GM12878 (cell line): Measurements from ENCODE around the gene SURF6. TPM values are rescaled to one million over a fixed set of nuclear protein-coding genes. Genes with fewer than 3 reads are reported as not detected.

Experiments used
- ATAC-seq: fragments of 200-7000 bp; cut with Tn5 transposase; 3 replicates; pipeline ENCODE4 v1.9.1; 2020; ENCODE audit warnings: mild to moderate bottlenecking, moderate library complexity
- BruUV-seq: library from RNA; stranded (reverse); fragments of 400-500 nt; replicated peaks from 2 replicates; lab custom pipeline; 2021; lab: Mats Ljungman, UMichigan
- CTCF ChIA-PET: fragments of 300-600 bp; sonication (Branson Sonifier 250); formaldehyde crosslinking; extraction: SDS; loops from one replicate; lab custom pipeline; 2021; ENCODE audit warnings: inconsistent platforms; lab: Yijun Ruan, JAX
- POLR2A ChIA-PET: fragments of 350-600 bp; formaldehyde crosslinking; extraction: SDS; loops from one replicate; lab custom pipeline; 2021; ENCODE audit warnings: inconsistent platforms; lab: Charles Lee
- RAD21 ChIA-PET: fragments of 300-600 bp; sonication (Branson Sonifier 250); formaldehyde crosslinking; loops from one replicate; lab custom pipeline; 2023; ENCODE audit warnings: antibody characterized with exemption; ENCODE audit not compliant: unreplicated experiment; lab: Charles Lee
- SMC1A ChIA-PET: fragments of 300-600 bp; sonication (Branson Sonifier 250); formaldehyde crosslinking; loops from one replicate; lab custom pipeline; 2023; ENCODE audit not compliant: unreplicated experiment, uncharacterized antibody; lab: Charles Lee
- DNase-seq: peaks from one replicate; pipeline ENCODE4 v3.0.0-alpha.2; 2011; ENCODE audit warnings: low read depth, low spot score
- FAIRE-seq: peaks from 3 replicates; lab custom pipeline; 2011; peaks lifted over from hg19 to GRCh38; lab: Jason Lieb, UNC
- H2AFZ ChIP-seq: 2 replicates; pipeline ENCODE4 v1.6.0; 2011; ENCODE audit warnings: low read depth, low read length, control low read depth; ENCODE audit not compliant: control insufficient read depth
- H3K27ac ChIP-seq: 2 replicates; pipeline ENCODE4 v1.5.1; 2011; ENCODE audit warnings: control low read depth; ENCODE audit not compliant: control insufficient read depth, insufficient read depth
- H3K27me3 ChIP-seq, 2 experiments: replicated peaks in 1 of 2; 2 replicates each; pipeline versions ENCODE4 v1.6.0 to v1.6.1; 2011; ENCODE audit warnings: low read length in 1 of 2; ENCODE audit not compliant: control insufficient read depth in 2 of 2, insufficient read depth in 2 of 2
- H3K36me3 ChIP-seq, 2 experiments: 2 replicates each; pipeline ENCODE4 v1.5.1; 2011; ENCODE audit warnings: low read length in 1 of 2; ENCODE audit not compliant: control insufficient read depth in 2 of 2, insufficient read depth in 2 of 2
- H3K4me1 ChIP-seq: 2 replicates; pipeline ENCODE4 v1.6.1; 2011; ENCODE audit warnings: mild to moderate bottlenecking, low read length, moderate library complexity, mixed read lengths; ENCODE audit not compliant: control insufficient read depth, insufficient read depth
- H3K4me2 ChIP-seq: 2 replicates; pipeline ENCODE4 v1.6.0; 2011; ENCODE audit warnings: control low read depth; ENCODE audit not compliant: control insufficient read depth, insufficient read depth
- H3K4me3 ChIP-seq: fragments of 200-600 bp; sonication (generic); 2 replicates; pipeline ENCODE4 v1.5.1; 2016
- H3K79me2 ChIP-seq: 2 replicates; pipeline ENCODE4 v1.6.0; 2011; ENCODE audit warnings: low read length; ENCODE audit not compliant: control insufficient read depth, insufficient read depth
- H3K9ac ChIP-seq: 2 replicates; pipeline ENCODE4 v1.8.0; 2011; ENCODE audit warnings: low read length, control low read depth, mixed read lengths; ENCODE audit not compliant: control insufficient read depth, insufficient read depth
- H3K9me3 ChIP-seq: replicated peaks from 3 replicates; pipeline ENCODE4 v1.5.1; 2011; ENCODE audit warnings: mild to moderate bottlenecking, low read length; ENCODE audit not compliant: control insufficient read depth, insufficient read depth
- H4K20me1 ChIP-seq: 2 replicates; pipeline ENCODE4 v1.6.0; 2011; ENCODE audit not compliant: control insufficient read depth, insufficient read depth
- FOXM1 ChIP-seq: IDR thresholded peaks from 2 replicates; pipeline ENCODE4 v1.6.1; 2012; ENCODE audit warnings: low read depth, mild to moderate bottlenecking, inconsistent platforms, low read length, moderate library complexity
- HDAC2 ChIP-seq: fragments of 200-600 bp; sonication (generic); IDR thresholded peaks from 2 replicates; pipeline ENCODE4 v1.6.1; 2017
- IKZF1 ChIP-seq: fragments of 450-650 bp; conservative IDR thresholded peaks from 2 replicates; pipeline ENCODE4 v1.6.1; 2017; ENCODE audit warnings: antibody characterized with exemption, mild to moderate bottlenecking
- MXI1 ChIP-seq: fragments of 150-350 bp; IDR thresholded peaks from 2 replicates; pipeline ENCODE4 v1.6.1; 2011; ENCODE audit warnings: low read depth, mild to moderate bottlenecking, inconsistent platforms, low read length, improper control_type of control experiment
- NFXL1 ChIP-seq: fragments of 450-650 bp; IDR thresholded peaks from 2 replicates; pipeline ENCODE4 v1.6.1; 2017; ENCODE audit warnings: antibody characterized with exemption, mild to moderate bottlenecking, borderline replicate concordance
- NR2C2 ChIP-seq: IDR thresholded peaks from 2 replicates; pipeline ENCODE4 v1.6.1; 2011; ENCODE audit warnings: borderline replicate concordance, low read depth; ENCODE audit not compliant: control insufficient read depth, insufficient read length
- POLR2AphosphoS2 ChIP-seq: IDR thresholded peaks from 2 replicates; pipeline ENCODE4 v1.6.1; 2011; ENCODE audit warnings: low read depth, mild to moderate bottlenecking, low read length, improper control_type of control experiment, moderate library complexity
- RCOR1 ChIP-seq: conservative IDR thresholded peaks from 2 replicates; pipeline ENCODE4 v1.6.1; 2012; ENCODE audit warnings: low read depth, low read length, improper control_type of control experiment
- SIX5 ChIP-seq: IDR thresholded peaks from 2 replicates; pipeline ENCODE4 v1.6.1; 2011; ENCODE audit warnings: mild to moderate bottlenecking, low read depth, low read length, moderate library complexity; ENCODE audit not compliant: severe bottlenecking
- STAT3 ChIP-seq: IDR thresholded peaks from 2 replicates; pipeline ENCODE4 v1.6.1; 2011; ENCODE audit warnings: low read depth, low read length, improper control_type of control experiment
- SUZ12 ChIP-seq: fragments of 200-600 bp; sonication (generic); IDR thresholded peaks from one replicate; pipeline ENCODE4 v1.6.1; 2018; ENCODE audit warnings: antibody characterized with exemption, mild to moderate bottlenecking; ENCODE audit not compliant: unreplicated experiment
- WGBS: methylation state at CpG from one replicate; pipeline ENCODE4 v1.1.6; 2016; ENCODE audit warnings: low lambda C conversion rate; ENCODE audit not compliant: insufficient replicate concordance, insufficient coverage; ENCODE audit errors: missing lambda C conversion rate; 5-methylcytosine and 5-hydroxymethylcytosine counted together
- in situ Hi-C: fragments of 300-500 bp; cut with MboI; formaldehyde crosslinking; loops from 9 replicates; pipeline ENCODE4 v1.14.3; 2018; ENCODE audit warnings: mixed read lengths
- intact Hi-C: fragments of 100-400 bp; cut with micrococcal nuclease; formaldehyde crosslinking; loops from one replicate; pipeline ENCODE4 v1.14.2; 2022; ENCODE audit not compliant: unreplicated experiment
- polyA plus RNA-seq, 11 experiments: library from polyadenylated mRNA; depleted of rRNA in 4 of 11; unstranded in 6 of 11; stranded (reverse) in 5 of 11; fragments of >200 nt; fragmentation: Nextera tagmentation in 4 of 11; fragmentation: Illumina TruSeq in 1 of 11; extraction: Ambion mirVana in 4 of 11; extraction: Trizol in 1 of 11; gene quantifications; 1 replicate in 1 of 11; 2 replicates in 10 of 11; pipeline versions ENCODE4 v1.2.1 to v1.2.3, GENCODE V29; 2011 to 2016; ENCODE audit warnings: inconsistent platforms in 2 of 11, missing spikeins in 2 of 11, low read depth in 1 of 11
- total RNA-seq, 4 experiments: library from RNA; depleted of rRNA in 3 of 4; stranded (reverse); fragments of >200 nt in 3 of 4; fragmentation: Illumina TruSeq in 1 of 4; extraction: Trizol in 1 of 4; gene quantifications; 2 replicates each; pipeline versions ENCODE4 v1.2.1 to v1.2.3, GENCODE V29; 2013 to 2021
- TF ChIP-seq, protein P1 (sequence below): fragments of 450-650 bp; formaldehyde crosslinking; IDR thresholded peaks from 2 replicates; pipeline ENCODE4 v1.4.0; 2022; ENCODE audit warnings: mild to moderate bottlenecking, moderate library complexity
- TF ChIP-seq, protein P2 (sequence below): fragments of 150-350 bp; IDR thresholded peaks from 2 replicates; pipeline ENCODE4 v1.6.1; 2014; ENCODE audit warnings: mild to moderate bottlenecking, low read depth, low read length
- TF ChIP-seq, protein P3 (sequence below): fragments of 450-650 bp; IDR thresholded peaks from 2 replicates; pipeline ENCODE4 v1.6.1; 2018; ENCODE audit warnings: borderline replicate concordance, mild to moderate bottlenecking; ENCODE audit not compliant: partially characterized antibody

SURF6 gene
- total and polyA plus RNA-seq, 10 of the 15 experiments (the other 5 are each of a cell fraction or from before 2014, with no cell fraction given) = 2.2 to 27.2 (median 15.1) TPM

DNA sequence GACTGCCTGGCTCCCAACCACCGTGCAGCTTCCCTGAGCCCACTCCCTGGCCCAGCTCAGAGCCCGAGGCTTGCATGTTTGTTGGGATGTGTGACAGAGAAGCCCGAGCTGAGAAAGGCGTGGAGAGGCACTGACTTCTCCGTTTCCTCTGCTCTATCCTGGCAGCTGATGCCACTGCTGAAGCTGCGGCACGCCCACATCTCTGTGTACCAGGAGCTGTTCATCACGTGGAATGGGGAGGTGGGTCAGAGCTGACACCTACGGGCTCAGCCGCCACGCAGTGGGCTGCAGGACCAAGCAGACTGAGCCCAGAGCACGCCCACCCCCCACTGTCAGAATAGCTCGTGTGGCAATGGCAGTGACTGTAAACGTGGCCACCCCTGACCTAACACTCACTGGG, 49.5 kb upstream of the SURF6 start:
- Histone ChIP-seq H4K20me1 (no peaks in the 10 kb centered on the region), H3K27ac (no peak overlapping the region), H3K4me2 (no peak overlapping the region), H3K9me3 (no peaks in the 10 kb centered on the region), H3K4me1 (no peaks in the 10 kb centered on the region), H3K27me3 (no peaks in the 10 kb centered on the region), H3K36me3 (no peaks in the 10 kb centered on the region), H3K79me2 (no peaks in the 10 kb centered on the region), H2AFZ (no peak overlapping the region), H3K4me3 (no peak overlapping the region), H3K9ac (no peak overlapping the region)
- BruUV-seq = no TSS peak
- in situ Hi-C loops = no loop called here
- SMC1A ChIA-PET = no interaction called here
- ATAC-seq = no peak
- POLR2A ChIA-PET = no interaction called here
- FAIRE-seq = no peak
- RAD21 ChIA-PET = no interaction called here
- DNase-seq = no peak
- 34% methylated on average over 14 of the region's 14 CpGs for WGBS
- TF ChIP-seq, protein P1, sequence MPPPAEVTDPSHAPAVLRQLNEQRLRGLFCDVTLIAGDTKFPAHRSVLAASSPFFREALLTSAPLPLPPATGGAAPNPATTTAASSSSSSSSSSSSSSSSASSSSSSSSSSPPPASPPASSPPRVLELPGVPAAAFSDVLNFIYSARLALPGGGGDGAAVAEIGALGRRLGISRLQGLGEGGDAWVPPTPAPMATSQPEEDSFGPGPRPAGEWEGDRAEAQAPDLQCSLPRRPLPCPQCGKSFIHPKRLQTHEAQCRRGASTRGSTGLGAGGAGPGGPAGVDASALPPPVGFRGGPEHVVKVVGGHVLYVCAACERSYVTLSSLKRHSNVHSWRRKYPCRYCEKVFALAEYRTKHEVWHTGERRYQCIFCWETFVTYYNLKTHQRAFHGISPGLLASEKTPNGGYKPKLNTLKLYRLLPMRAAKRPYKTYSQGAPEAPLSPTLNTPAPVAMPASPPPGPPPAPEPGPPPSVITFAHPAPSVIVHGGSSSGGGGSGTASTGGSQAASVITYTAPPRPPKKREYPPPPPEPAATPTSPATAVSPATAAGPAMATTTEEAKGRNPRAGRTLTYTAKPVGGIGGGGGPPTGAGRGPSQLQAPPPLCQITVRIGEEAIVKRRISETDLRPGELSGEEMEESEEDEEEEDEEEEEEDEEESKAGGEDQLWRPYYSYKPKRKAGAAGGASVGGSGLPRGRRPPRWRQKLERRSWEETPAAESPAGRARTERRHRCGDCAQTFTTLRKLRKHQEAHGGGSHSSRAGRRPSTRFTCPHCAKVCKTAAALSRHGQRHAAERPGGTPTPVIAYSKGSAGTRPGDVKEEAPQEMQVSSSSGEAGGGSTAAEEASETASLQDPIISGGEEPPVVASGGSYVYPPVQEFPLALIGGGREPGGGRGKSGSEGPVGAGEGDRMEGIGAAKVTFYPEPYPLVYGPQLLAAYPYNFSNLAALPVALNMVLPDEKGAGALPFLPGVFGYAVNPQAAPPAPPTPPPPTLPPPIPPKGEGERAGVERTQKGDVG = no peak
- TF ChIP-seq NR2C2 (no peak), HDAC2 (no peak), FOXM1 (no peak), STAT3 (no peak), SIX5 (no peak), IKZF1 (no peak), SUZ12 (no peak), MXI1 (no peak), POLR2AphosphoS2 (no peak), NFXL1 (no peak), RCOR1 (no peak)
- TF ChIP-seq, protein P2, sequence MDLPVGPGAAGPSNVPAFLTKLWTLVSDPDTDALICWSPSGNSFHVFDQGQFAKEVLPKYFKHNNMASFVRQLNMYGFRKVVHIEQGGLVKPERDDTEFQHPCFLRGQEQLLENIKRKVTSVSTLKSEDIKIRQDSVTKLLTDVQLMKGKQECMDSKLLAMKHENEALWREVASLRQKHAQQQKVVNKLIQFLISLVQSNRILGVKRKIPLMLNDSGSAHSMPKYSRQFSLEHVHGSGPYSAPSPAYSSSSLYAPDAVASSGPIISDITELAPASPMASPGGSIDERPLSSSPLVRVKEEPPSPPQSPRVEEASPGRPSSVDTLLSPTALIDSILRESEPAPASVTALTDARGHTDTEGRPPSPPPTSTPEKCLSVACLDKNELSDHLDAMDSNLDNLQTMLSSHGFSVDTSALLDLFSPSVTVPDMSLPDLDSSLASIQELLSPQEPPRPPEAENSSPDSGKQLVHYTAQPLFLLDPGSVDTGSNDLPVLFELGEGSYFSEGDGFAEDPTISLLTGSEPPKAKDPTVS = no peak
- TF ChIP-seq, protein P3, sequence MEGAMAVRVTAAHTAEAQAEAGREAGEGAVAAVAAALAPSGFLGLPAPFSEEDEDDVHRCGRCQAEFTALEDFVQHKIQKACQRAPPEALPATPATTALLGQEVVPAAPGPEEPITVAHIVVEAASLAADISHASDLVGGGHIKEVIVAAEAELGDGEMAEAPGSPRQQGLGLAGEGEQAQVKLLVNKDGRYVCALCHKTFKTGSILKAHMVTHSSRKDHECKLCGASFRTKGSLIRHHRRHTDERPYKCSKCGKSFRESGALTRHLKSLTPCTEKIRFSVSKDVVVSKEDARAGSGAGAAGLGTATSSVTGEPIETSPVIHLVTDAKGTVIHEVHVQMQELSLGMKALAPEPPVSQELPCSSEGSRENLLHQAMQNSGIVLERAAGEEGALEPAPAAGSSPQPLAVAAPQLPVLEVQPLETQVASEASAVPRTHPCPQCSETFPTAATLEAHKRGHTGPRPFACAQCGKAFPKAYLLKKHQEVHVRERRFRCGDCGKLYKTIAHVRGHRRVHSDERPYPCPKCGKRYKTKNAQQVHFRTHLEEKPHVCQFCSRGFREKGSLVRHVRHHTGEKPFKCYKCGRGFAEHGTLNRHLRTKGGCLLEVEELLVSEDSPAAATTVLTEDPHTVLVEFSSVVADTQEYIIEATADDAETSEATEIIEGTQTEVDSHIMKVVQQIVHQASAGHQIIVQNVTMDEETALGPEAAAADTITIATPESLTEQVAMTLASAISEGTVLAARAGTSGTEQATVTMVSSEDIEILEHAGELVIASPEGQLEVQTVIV = no peak
- TF ChIP-seq, all 136 proteins: peak for 0
- intact Hi-C loops = no loop called here
- CTCF ChIA-PET = no interaction called here
